Measurements from ENCODE around the gene SENP7. TPM values are rescaled to one million over a fixed set of nuclear protein-coding genes. Genes with fewer than 3 reads are reported as not detected.

SENP7 gene
- total RNA-seq, 1 experiment from 2014 or later = 8.6 TPM

Other genes with a start within 250 kb of the SENP7 start
- gene IMPG2, start 192.6 kb downstream of the SENP7 start, total RNA-seq (2014; rRNA removed; shearing (Covaris generic)) = under 0.01 TPM in 2 replicates
- gene TRMT10C, start 48.7 kb upstream of the SENP7 start, total RNA-seq (2014; rRNA removed; shearing (Covaris generic)) = 47.6 and 53.6 TPM in 2 replicates
- 107 and 131 TPM in 2 replicates for gene PCNP, start 61.0 kb upstream of the SENP7 start, total RNA-seq (2014; rRNA removed; shearing (Covaris generic))
- gene ZBTB11, start 163.9 kb upstream of the SENP7 start, total RNA-seq (2014; rRNA removed; shearing (Covaris generic)) = 15.6 and 24.8 TPM in 2 replicates
- 1,314 and 1,490 TPM in 2 replicates for gene RPL24, start 173.5 kb upstream of the SENP7 start, total RNA-seq (2014; rRNA removed; shearing (Covaris generic))
- gene CEP97, start 211.4 kb upstream of the SENP7 start, total RNA-seq (2014; rRNA removed; shearing (Covaris generic)) = 19.2 and 28.7 TPM in 2 replicates

Measured in M059J (cell line).